HCEC 1CT (cell line): ENCODE results near the gene ZNF48.

Source experiments
- DNase-seq: peaks from one replicate; pipeline ENCODE4 v3.0.0-alpha.2; 2017

The ZNF48 gene

GRCh38 chr16:30395155-30395991, at the start of gene ZNF48:
ZNF48 (plus strand) TSS chr16:30395420; CDS start chr16:30395795, 375 bp downstream.
- peak; percentile 84 for DNase-seq

DNA sequence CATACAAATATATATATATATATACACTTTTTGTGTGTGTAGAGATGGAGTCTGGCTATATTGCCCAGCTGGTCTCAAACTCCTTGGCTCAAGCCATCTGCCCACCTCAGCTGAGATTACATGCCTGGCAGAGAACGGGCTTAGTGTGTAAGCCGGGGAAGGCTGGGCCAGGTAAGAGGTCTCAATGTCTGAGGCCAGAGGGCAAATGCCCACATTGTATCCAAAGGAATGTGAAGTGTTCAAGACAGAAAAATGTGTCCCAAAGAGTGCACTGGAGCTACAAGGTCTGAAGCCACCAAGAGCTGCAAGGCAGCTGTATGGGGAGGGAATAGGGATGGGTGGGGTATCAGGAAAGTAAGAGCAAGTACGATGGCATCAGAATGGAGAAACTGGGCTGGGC, 48.9 kb upstream of the ZNF48 start:
- no peak for DNase-seq

GRCh38 chr16:30348113-30348512, 47.1 kb upstream of the ZNF48 start:
- no peak for DNase-seq

DNA sequence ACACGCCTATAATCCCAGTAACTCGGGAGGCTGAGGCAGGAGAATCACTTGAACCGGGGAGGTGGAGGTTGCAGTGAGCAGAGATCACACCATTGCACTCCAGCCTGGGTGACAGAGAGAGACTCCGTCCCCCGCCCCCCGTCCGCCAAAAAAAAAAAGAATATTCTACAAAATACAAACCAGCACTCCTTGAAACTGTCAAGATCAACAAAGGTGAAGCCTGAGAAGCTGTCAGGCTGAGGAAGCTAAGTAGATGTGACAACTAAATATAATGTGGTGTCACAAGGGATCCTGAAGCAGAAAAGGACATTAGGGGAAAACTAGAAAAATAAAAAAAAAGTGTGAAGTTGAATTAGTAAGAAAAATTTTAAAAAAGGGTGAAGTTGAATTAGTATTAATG, 46.3 kb upstream of the ZNF48 start:
- no peak for DNase-seq

DNA sequence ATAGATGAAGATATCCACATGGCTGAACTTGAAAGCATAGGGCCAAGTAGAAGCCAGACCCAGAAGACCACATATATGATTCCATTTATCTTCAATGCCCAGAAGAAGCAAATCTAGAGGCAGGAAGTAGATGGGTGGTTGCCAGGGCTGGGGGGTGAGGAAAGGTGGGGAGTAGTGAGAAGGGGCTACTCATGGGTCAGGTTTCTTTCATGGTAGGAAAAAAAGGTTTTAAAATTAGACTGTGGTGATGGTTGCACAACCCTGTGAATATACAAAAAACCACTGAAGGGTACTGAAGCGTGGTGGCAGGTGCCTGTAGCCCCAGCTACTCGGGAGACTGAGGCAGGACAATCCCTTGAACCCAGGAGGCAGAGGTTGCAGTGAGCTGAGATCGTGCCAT, 45.5 kb upstream of the ZNF48 start:
- DNase-seq, result no peak

DNA sequence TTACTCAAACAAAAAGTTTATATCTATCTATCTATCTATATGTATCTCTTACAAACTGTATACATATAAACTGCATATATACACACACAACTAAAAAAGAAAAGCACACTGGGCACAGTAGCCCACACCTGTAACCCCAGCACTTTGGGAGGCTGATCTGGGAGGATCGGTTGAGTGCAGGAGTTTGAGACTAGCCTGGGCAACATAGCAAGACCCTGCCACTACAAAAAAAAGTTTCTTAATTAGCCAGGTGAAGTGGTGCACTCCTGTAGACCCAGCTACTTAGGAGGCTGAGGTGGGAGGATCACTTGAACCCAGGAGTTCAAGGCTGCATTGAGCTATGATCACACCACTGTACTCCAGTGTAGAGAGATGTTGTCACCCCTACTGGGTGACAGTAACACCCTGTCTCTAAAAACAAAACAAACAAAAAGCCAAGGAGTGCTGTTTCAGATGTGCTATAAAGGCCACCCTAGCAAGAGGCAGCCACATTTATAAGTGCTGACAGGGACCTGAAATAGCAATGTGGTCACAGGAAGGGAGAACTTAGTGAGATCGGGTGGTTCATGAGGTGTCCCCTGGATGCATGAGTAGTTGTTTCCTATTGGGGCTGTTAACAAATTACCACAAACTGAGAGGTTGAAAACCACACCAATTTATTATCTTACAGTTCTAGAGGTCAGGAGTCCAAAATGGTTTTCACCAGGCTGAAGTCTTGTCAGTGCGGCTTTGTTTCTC, 44.9 kb upstream of the ZNF48 start:
- no peak for DNase-seq

DNA sequence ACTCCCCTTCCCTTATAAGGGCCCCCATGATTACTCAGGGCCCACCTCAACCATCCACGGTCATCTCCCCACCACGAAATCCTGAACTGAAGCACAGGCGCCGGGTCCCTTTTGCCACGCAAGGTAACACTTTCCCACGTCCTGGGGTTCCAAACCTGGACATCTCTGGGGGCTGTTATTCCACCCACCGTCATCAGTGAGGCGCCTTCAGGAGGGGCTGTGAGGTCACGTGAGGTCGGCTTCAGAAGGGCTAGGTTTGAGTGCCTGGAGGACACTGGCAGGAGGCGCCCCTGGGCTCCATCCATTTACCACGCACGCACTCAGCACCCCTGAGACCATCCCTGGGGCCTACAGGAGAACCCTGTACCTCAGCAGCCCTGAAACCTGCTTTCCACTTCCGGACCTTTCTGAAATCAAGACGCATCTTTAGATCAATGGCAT, 44.2 kb upstream of the ZNF48 start:
- DNase-seq, result no peak

- DNase-seq, result peak; percentile 77
Observed at GRCh38 chr16:30351586-30352419, 43.4 kb upstream of the ZNF48 start.

DNA sequence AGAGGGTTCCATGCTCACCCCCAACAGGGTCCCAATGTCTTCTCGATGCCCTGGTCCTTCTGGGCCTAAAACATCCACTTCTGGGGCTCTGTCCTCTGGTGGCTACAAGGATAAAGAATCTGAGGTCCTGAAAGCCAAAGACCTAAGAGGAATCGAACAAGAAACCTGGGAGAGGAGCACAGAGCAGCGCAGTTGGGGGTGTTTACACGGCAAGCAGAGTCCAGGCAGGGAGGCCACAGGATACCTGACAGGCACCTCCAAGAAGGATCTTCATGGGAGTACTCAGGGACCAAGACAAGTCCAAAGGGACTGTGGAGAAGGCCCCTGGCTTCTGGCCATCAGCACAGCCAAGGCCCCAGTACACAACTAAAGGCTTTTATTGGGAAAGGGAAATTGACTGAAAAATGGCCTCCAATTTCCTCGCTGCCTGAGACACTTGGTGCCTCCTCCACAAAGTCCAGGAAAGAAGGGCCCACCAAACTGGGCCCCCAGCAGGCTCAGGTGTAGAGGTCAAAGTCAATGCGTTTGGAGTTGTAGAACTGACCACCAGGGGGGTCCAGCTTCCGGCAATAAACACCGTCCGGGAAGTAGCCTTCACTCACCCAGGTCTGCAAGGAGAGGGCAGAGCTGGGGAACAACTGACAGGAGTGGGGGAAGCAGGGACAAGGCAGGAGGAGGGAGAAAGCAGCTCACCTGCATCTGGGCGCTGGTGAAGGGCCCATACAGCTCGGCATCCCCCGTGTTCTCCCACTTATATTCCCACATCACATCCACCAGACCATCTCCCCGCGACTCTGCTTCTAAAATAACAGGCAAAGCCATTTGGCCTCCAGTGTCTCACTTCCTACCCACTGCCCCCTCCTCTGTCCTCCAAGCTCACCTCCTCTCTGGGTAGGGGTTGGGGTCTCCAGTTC, 42.5 kb upstream of the ZNF48 start:
- DNase-seq, result no peak

- DNase-seq, result no peak
Observed at GRCh38 chr16:30353438-30354129, 41.6 kb upstream of the ZNF48 start.

- no peak for DNase-seq
Observed at GRCh38 chr16:30354423-30355143, 40.6 kb upstream of the ZNF48 start.

- peak; percentile 100 for DNase-seq
Observed at GRCh38 chr16:30355144-30355953, 39.9 kb upstream of the ZNF48 start, which contains the start of gene CD2BP2. CD2BP2 (minus strand) TSS chr16:30355308; CDS start chr16:30354681, 627 bp downstream.

GRCh38 chr16:30355954-30356308, 39.3 kb upstream of the ZNF48 start:
- DNase-seq, result no peak

- no peak for DNase-seq
Observed at GRCh38 chr16:30356401-30357084, 38.7 kb upstream of the ZNF48 start.

DNA sequence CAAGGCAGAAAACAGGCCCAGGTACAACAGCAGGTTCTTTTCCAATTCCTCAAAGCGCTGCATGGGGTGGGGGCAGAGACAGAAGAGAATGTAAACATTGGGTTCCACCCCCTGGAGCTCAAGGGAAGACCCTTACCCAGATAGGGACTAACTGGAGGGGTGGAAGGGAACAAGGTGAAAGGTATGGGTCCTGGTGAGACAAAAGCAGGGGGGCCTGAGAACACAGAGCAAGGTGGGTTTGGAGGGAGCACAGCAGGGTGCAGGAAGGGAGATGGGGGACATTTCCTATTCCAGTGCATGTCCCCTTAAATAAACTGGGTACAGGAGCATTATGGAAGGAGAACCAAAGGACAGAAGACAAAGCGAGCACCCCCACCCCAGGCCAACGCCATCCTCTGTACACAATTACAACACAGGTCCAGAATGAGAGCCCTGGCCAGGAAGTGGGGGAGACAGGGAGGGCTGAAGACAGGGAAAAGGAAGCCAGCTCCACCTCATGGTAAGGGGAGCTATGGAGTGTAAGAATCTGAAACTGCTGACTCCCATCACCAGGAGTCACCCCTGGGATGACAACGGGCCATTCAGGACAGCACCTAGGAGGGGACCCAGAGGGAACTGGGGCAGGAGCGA, 38.0 kb upstream of the ZNF48 start:
- DNase-seq, result no peak

- no peak for DNase-seq
Observed at GRCh38 chr16:30357715-30358576, 37.3 kb upstream of the ZNF48 start.

- no peak for DNase-seq
Observed at GRCh38 chr16:30358577-30358936, 36.7 kb upstream of the ZNF48 start.
